SK-N-SH (cell line): ENCODE results near the gene PRKCQ. TPM values are rescaled to one million over a fixed set of nuclear protein-coding genes. Genes with fewer than 3 reads are reported as not detected.
"Not testable (repeated sequence)": the region's sequence is repeated elsewhere in the genome, so short reads cannot be mapped to it uniquely, and the experiment has no call there.

Source experiments
- CTCF ChIA-PET: fragments of 300-600, 350-600 bp; formaldehyde crosslinking; extraction: SDS; loops from one replicate; lab custom pipeline; 2021; lab: Yijun Ruan, JAX
- POLR2A ChIA-PET: fragments of 350-600 bp; sonication (Branson Sonifier 250); formaldehyde crosslinking; extraction: SDS; loops from one replicate; lab custom pipeline; 2020; ENCODE audit warnings: antibody characterized with exemption, inconsistent platforms; lab: Yijun Ruan, JAX
- DNase-seq: peaks from one replicate; pipeline ENCODE4 v3.0.0; 2012
- H2AFZ ChIP-seq: fragments of 200-600 bp; sonication (generic); 2 replicates; pipeline ENCODE4 v1.8.1; 2016; ENCODE audit warnings: antibody characterized with exemption, mild to moderate bottlenecking, low read depth
- H3F3A ChIP-seq: fragments of 200-600 bp; sonication (generic); replicated peaks from 2 replicates; pipeline ENCODE3; 2016; ENCODE audit warnings: antibody characterized with exemption, mild to moderate bottlenecking; ENCODE audit not compliant: insufficient read depth
- H3K27ac ChIP-seq, 2 experiments: fragments of 200-500 bp in 1 of 2; fragments of 200-600 bp in 1 of 2; sonication (Bioruptor generic) in 1 of 2; sonication (generic), shearing (Covaris generic) in 1 of 2; 2 replicates each; pipeline versions ENCODE4 v1.5.1 to v1.6.1; 2014 to 2016; ENCODE audit warnings: low read depth in 2 of 2, inconsistent platforms in 1 of 2, low read length in 1 of 2, mild to moderate bottlenecking in 1 of 2, mixed read lengths in 1 of 2
- H3K27me3 ChIP-seq: fragments of 200-600 bp; sonication (generic), shearing (Covaris generic); 2 replicates; pipeline ENCODE4 v1.6.1; 2016; ENCODE audit warnings: mixed run types; ENCODE audit not compliant: insufficient read depth
- H3K36me3 ChIP-seq, 2 experiments: fragments of 200-500 bp in 1 of 2; fragments of 200-600 bp in 1 of 2; sonication (Bioruptor generic) in 1 of 2; sonication (generic) in 1 of 2; replicated peaks in 1 of 2; 2 replicates each; pipeline versions ENCODE3 to v1.5.1; 2014 to 2016; ENCODE audit warnings: low read length in 1 of 2, mild to moderate bottlenecking in 1 of 2; ENCODE audit not compliant: insufficient read depth in 2 of 2, control insufficient read depth in 1 of 2
- H3K4me1 ChIP-seq, 2 experiments: fragments of 200-500 bp in 1 of 2; fragments of 200-600 bp in 1 of 2; sonication (Bioruptor generic) in 1 of 2; sonication (generic), shearing (Covaris generic) in 1 of 2; 2 replicates each; pipeline versions ENCODE4 v1.5.1 to v1.6.1; 2014 to 2016; ENCODE audit warnings: low read depth in 1 of 2, low read length in 1 of 2, mixed run types in 1 of 2; ENCODE audit not compliant: insufficient read depth in 2 of 2, control insufficient read depth in 1 of 2
- H3K4me2 ChIP-seq: fragments of 200-600 bp; sonication (generic), shearing (Covaris generic); 2 replicates; pipeline ENCODE4 v1.6.1; 2017; ENCODE audit warnings: mixed run types
- H3K4me3 ChIP-seq, 2 experiments: fragments of 200-500 bp in 1 of 2; fragments of 200-600 bp in 1 of 2; sonication (Bioruptor generic) in 1 of 2; sonication (generic), shearing (Covaris generic) in 1 of 2; 2 replicates each; pipeline versions ENCODE4 v1.5.1 to v1.8.1; 2014 to 2016; ENCODE audit warnings: low read depth in 2 of 2, inconsistent platforms in 1 of 2, low read length in 1 of 2, mild to moderate bottlenecking in 1 of 2, mixed read lengths in 1 of 2, moderate library complexity in 1 of 2
- H3K79me2 ChIP-seq: fragments of 200-600 bp; sonication (generic); 2 replicates; pipeline ENCODE4 v1.8.1; 2017; ENCODE audit warnings: mild to moderate bottlenecking; ENCODE audit not compliant: insufficient read depth
- H3K9ac ChIP-seq: fragments of 200-600 bp; sonication (generic); 2 replicates; pipeline ENCODE4 v1.6.1; 2017; ENCODE audit warnings: mixed run types
- H3K9me2 ChIP-seq: fragments of 200-600 bp; sonication (generic); 2 replicates; pipeline ENCODE4 v1.6.1; 2017; ENCODE audit warnings: mixed run types
- H3K9me3 ChIP-seq: fragments of 200-600 bp; sonication (generic); 2 replicates; pipeline ENCODE4 v1.6.1; 2017; ENCODE audit warnings: mixed run types, mild to moderate bottlenecking, moderate library complexity
- H4K20me1 ChIP-seq: fragments of 200-600 bp; sonication (generic); 2 replicates; pipeline ENCODE4 v1.6.1; 2017; ENCODE audit warnings: mild to moderate bottlenecking, mixed run types; ENCODE audit not compliant: insufficient read depth
- ELF1 ChIP-seq: IDR thresholded peaks from 2 replicates; pipeline ENCODE4 v1.4.0; 2012
- EZH2phosphoT487 ChIP-seq: fragments of 200-600 bp; sonication (generic); IDR thresholded peaks from 2 replicates; pipeline ENCODE4 v1.6.1; 2017; ENCODE audit warnings: low read depth, mixed run types, mild to moderate bottlenecking, antibody characterized with exemption, moderate library complexity, borderline replicate concordance
- GABPA ChIP-seq: IDR thresholded peaks from 2 replicates; pipeline ENCODE4 v1.4.0; 2012; ENCODE audit warnings: low read depth, mild to moderate bottlenecking
- GATA2 ChIP-seq: sonication (generic); formaldehyde crosslinking; IDR thresholded peaks from 2 replicates; pipeline ENCODE4 v1.5.0; 2020; ENCODE audit warnings: mild to moderate bottlenecking, missing genetic modification reagents
- JUND ChIP-seq: IDR thresholded peaks from 2 replicates; pipeline ENCODE4 v1.4.0; 2012
- MAX ChIP-seq: IDR thresholded peaks from 2 replicates; pipeline ENCODE4 v1.4.0; 2012; ENCODE audit warnings: low read depth
- MXI1 ChIP-seq: IDR thresholded peaks from 2 replicates; pipeline ENCODE4 v1.6.1; 2012; ENCODE audit warnings: mild to moderate bottlenecking, low read depth, low read length, improper control_type of control experiment
- NRF1 ChIP-seq: IDR thresholded peaks from 2 replicates; pipeline ENCODE4 v1.6.1; 2012; ENCODE audit warnings: low read depth, mild to moderate bottlenecking, low read length
- POLR2AphosphoS5 ChIP-seq: IDR thresholded peaks from 2 replicates; pipeline ENCODE4 v1.6.1; 2012; ENCODE audit warnings: low read depth, low read length
- RAD21 ChIP-seq: IDR thresholded peaks from 2 replicates; pipeline ENCODE4 v1.6.1; 2012; ENCODE audit warnings: mild to moderate bottlenecking, low read length
- REST ChIP-seq: IDR thresholded peaks from 2 replicates; pipeline ENCODE4 v1.6.1; 2012; ENCODE audit warnings: mild to moderate bottlenecking, low read depth, low read length, moderate library complexity
- RXRA ChIP-seq: IDR thresholded peaks from 2 replicates; pipeline ENCODE4 v1.4.0; 2012; ENCODE audit warnings: low read depth, mild to moderate bottlenecking, borderline replicate concordance
- SIN3A ChIP-seq: IDR thresholded peaks from 2 replicates; pipeline ENCODE4 v1.6.1; 2012; ENCODE audit warnings: low read depth, mild to moderate bottlenecking, low read length, moderate library complexity, borderline replicate concordance
- TAF1 ChIP-seq: IDR thresholded peaks from 2 replicates; pipeline ENCODE4 v1.6.1; 2012; ENCODE audit warnings: low read depth, mild to moderate bottlenecking, low read length, moderate library complexity, borderline replicate concordance
- TEAD4 ChIP-seq: IDR thresholded peaks from 2 replicates; pipeline ENCODE4 v1.4.0; 2012; ENCODE audit warnings: mild to moderate bottlenecking, borderline replicate concordance; ENCODE audit not compliant: insufficient read depth
- USF2 ChIP-seq: fragments of 150-350 bp; IDR thresholded peaks from 2 replicates; pipeline ENCODE4 v1.6.1; 2017; ENCODE audit warnings: antibody characterized with exemption, low read length, low read depth, borderline replicate concordance
- WGBS: methylation state at CpG from one replicate; pipeline ENCODE4 v1.1.6; 2017; ENCODE audit warnings: low lambda C conversion rate; 5-methylcytosine and 5-hydroxymethylcytosine counted together
- polyA plus RNA-seq, 3 experiments: library from polyadenylated mRNA; depleted of rRNA; stranded (reverse); fragments of >200 nt; gene quantifications; 2 replicates each; pipeline ENCODE4 v1.2.3, GENCODE V29; 2012

The PRKCQ gene
- polyA plus RNA-seq, 1 of the 3 experiments (the other 2 are of a cell fraction) = 0.18 TPM

GRCh38 chr10:6473430-6473829, 106.6 kb downstream of the PRKCQ start:
- no peak overlapping the region for H3K27ac ChIP-seq
- POLR2A ChIA-PET = no interaction called here
- H3K4me2 ChIP-seq = no peak overlapping the region
- no peaks in the 10 kb centered on the region for H3K9me2 ChIP-seq
- H3K79me2 ChIP-seq = no peaks in the 10 kb centered on the region
- no peaks in the 10 kb centered on the region for H3K4me1 ChIP-seq
- H3F3A ChIP-seq = no peaks in the 10 kb centered on the region
- no peaks in the 10 kb centered on the region for H3K36me3 ChIP-seq
- WGBS = 76% methylated on average over 7 of the region's 7 CpGs
- TF ChIP-seq EZH2phosphoT487 (no peak), REST (no peak), RXRA (no peak), POLR2AphosphoS5 (no peak), TAF1 (no peak), JUND (no peak), SIN3A (no peak), USF2 (no peak), GATA2 (CRISPR knock-in tag) (no peak), GABPA (no peak), TEAD4 (no peak), MAX (no peak), MXI1 (no peak), NRF1 (no peak), RAD21 (no peak), ELF1 (no peak)
- CTCF ChIA-PET = no interaction called here
- peak overlapping the region; percentile 78 for H2AFZ ChIP-seq
- DNase-seq = no peak
- no peaks in the 10 kb centered on the region for H3K9me3 ChIP-seq
- H3K27me3 ChIP-seq = no peaks in the 10 kb centered on the region
- no peaks in the 10 kb centered on the region for H4K20me1 ChIP-seq
- no peak overlapping the region for H3K4me3 ChIP-seq
- H3K9ac ChIP-seq = no peak overlapping the region

GRCh38 chr10:6472710-6473005, 107.4 kb downstream of the PRKCQ start:
- POLR2A ChIA-PET, H3K27ac ChIP-seq, H3F3A ChIP-seq, H4K20me1 ChIP-seq, CTCF ChIA-PET, DNase-seq, H3K36me3 ChIP-seq, H3K4me3 ChIP-seq, H3K27me3 ChIP-seq, H2AFZ ChIP-seq, H3K9ac ChIP-seq, H3K9me2 ChIP-seq, H3K4me2 ChIP-seq, H3K9me3 ChIP-seq, H3K79me2 ChIP-seq, H3K4me1 ChIP-seq: not testable (repeated sequence)
- 78% methylated on average over 7 of the region's 7 CpGs for WGBS
